22Rv1 (cell line): ENCODE results near the gene L2HGDH.

Experiments
- ZFX ChIP-seq: fragments of 450-650 bp; IDR thresholded peaks from 2 replicates; pipeline ENCODE4 v1.6.1; 2017; ENCODE audit warnings: antibody characterized with exemption, borderline replicate concordance
- TF ChIP-seq, protein P1 (sequence below): fragments of 450-650 bp; IDR thresholded peaks from 2 replicates; pipeline ENCODE4 v1.5.1; 2017; ENCODE audit warnings: mild to moderate bottlenecking

DNA sequence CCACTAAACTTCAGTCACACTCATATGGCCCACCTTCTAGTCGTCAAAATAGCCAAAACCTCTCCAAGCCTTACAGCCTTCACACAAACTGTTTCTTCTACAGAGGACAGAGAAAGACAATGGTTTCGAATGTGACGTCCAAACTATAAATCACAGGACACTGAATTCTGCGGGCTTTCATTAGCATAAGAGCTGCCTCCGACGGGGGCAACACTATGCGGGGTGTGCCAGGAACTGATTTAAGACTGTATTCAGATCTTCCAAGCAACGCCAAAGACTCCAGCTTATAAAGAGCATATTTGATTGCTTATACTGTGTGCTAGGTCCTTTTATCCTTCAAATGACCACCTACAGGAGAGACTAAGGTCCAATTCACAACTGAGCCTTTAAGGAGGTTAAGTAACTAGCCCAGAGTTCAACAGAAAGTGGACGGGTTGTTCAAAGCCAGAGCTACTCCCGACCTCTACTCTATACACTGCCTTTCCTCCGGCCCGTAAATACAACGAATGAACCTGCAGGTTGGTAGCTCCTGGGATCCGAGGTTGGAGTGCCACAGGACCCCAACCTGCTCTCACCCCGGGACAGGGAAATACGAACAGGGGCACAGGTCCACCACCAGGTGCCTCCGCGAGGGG, 575 bp downstream of the L2HGDH start:
- TF ChIP-seq, protein P1, sequence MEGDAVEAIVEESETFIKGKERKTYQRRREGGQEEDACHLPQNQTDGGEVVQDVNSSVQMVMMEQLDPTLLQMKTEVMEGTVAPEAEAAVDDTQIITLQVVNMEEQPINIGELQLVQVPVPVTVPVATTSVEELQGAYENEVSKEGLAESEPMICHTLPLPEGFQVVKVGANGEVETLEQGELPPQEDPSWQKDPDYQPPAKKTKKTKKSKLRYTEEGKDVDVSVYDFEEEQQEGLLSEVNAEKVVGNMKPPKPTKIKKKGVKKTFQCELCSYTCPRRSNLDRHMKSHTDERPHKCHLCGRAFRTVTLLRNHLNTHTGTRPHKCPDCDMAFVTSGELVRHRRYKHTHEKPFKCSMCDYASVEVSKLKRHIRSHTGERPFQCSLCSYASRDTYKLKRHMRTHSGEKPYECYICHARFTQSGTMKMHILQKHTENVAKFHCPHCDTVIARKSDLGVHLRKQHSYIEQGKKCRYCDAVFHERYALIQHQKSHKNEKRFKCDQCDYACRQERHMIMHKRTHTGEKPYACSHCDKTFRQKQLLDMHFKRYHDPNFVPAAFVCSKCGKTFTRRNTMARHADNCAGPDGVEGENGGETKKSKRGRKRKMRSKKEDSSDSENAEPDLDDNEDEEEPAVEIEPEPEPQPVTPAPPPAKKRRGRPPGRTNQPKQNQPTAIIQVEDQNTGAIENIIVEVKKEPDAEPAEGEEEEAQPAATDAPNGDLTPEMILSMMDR: peak; percentile 79; the same call in 1 of the 2 replicates
- TF ChIP-seq ZFX: no peak
